B cell (primary cell): ENCODE results near the gene DUSP16. TPM values are rescaled to one million over a fixed set of nuclear protein-coding genes. Genes with fewer than 3 reads are reported as not detected.

Source experiments
- ATAC-seq: fragments of 200-7000 bp; cut with Tn5 transposase; one replicate; pipeline ENCODE4 v1.10.0; 2021; ENCODE audit warnings: low read depth, mild to moderate bottlenecking, moderate number of reproducible peaks, moderate library complexity
- CTCF ChIA-PET: fragments of 350-600 bp; sonication (Branson Sonifier 250); formaldehyde crosslinking; loops from one replicate; lab custom pipeline; 2021; ENCODE audit warnings: antibody characterized with exemption, inconsistent platforms; lab: Charles Lee
- POLR2A ChIA-PET: fragments of 350-600 bp; sonication (Branson Sonifier 250); formaldehyde crosslinking; loops from one replicate; lab custom pipeline; 2021; ENCODE audit warnings: antibody characterized with exemption; lab: Charles Lee
- DNase-seq: peaks from one replicate; pipeline ENCODE4 v3.0.0; 2013
- H2AFZ ChIP-seq: 2 replicates; pipeline ENCODE4 v1.6.1; 2012; ENCODE audit warnings: mild to moderate bottlenecking, low read depth, low read length; ENCODE audit not compliant: insufficient read depth, poor library complexity, severe bottlenecking
- H3K27ac ChIP-seq, 2 donors: 1 replicate in 1 of 2; 2 replicates in 1 of 2; pipeline ENCODE4 v1.5.1; 2012 to 2013; ENCODE audit warnings: low read length in 2 of 2, mild to moderate bottlenecking in 2 of 2, moderate library complexity in 1 of 2
- H3K27me3 ChIP-seq, 4 experiments: fragments of 200-600 bp in 1 of 4; sonication (generic) in 1 of 4; replicated peaks in 1 of 4; 1 replicate in 2 of 4; 2 replicates in 2 of 4; pipeline versions ENCODE4 v1.6.1 to v1.7.0; 2013 to 2016; ENCODE audit warnings: low read length in 3 of 4, mild to moderate bottlenecking in 2 of 4, mixed read lengths in 1 of 4, moderate library complexity in 1 of 4; ENCODE audit not compliant: insufficient read depth in 4 of 4, control insufficient read depth in 3 of 4; ENCODE audit errors: control extremely low read depth in 1 of 4
- H3K36me3 ChIP-seq, 2 experiments: replicated peaks in 1 of 2; 1 replicate in 1 of 2; 2 replicates in 1 of 2; pipeline versions ENCODE4 v1.6.1 to v1.7.1; 2013; ENCODE audit warnings: low read length in 1 of 2; ENCODE audit not compliant: insufficient read depth in 2 of 2, control insufficient read depth in 1 of 2; ENCODE audit errors: control extremely low read depth in 1 of 2, extremely low read depth in 1 of 2
- H3K4me1 ChIP-seq, 2 donors: fragments of 200-600 bp in 1 of 2; sonication (generic) in 1 of 2; 1 replicate in 1 of 2; 2 replicates in 1 of 2; pipeline versions ENCODE4 v1.5.1 to v1.6.1; 2013 to 2017; ENCODE audit warnings: low read length in 2 of 2; ENCODE audit not compliant: control insufficient read depth in 2 of 2, insufficient read depth in 2 of 2
- H3K4me2 ChIP-seq: replicated peaks from 2 replicates; pipeline ENCODE3; 2012; ENCODE audit warnings: mild to moderate bottlenecking, low read depth, low read length; ENCODE audit not compliant: poor library complexity, severe bottlenecking
- H3K4me3 ChIP-seq, 5 experiments: fragments of 200-600 bp in 1 of 5; sonication (generic) in 1 of 5; 1 replicate in 3 of 5; 2 replicates in 2 of 5; pipeline versions ENCODE4 v1.5.1 to v1.7.0; 2011 to 2016; ENCODE audit warnings: low read length in 4 of 5, mild to moderate bottlenecking in 4 of 5, low read depth in 2 of 5, control low read depth in 1 of 5, moderate library complexity in 1 of 5; ENCODE audit not compliant: insufficient read depth in 1 of 5; ENCODE audit errors: control extremely low read depth in 1 of 5, extremely low read depth in 1 of 5
- H3K79me2 ChIP-seq: fragments of 200-600 bp; sonication (generic); one replicate; pipeline ENCODE4 v1.6.0; 2016; ENCODE audit warnings: low read length; ENCODE audit not compliant: control insufficient read depth, insufficient read depth
- H3K9ac ChIP-seq: fragments of 200-600 bp; sonication (generic); 2 replicates; pipeline ENCODE4 v1.6.1; 2017; ENCODE audit warnings: mild to moderate bottlenecking, low read length, moderate library complexity
- H3K9me3 ChIP-seq, 3 donors: one replicate each; pipeline versions ENCODE4 v1.6.1 to v1.7.1; 2013; ENCODE audit warnings: low read length in 2 of 3; ENCODE audit not compliant: control insufficient read depth in 2 of 3, insufficient read depth in 1 of 3; ENCODE audit errors: control extremely low read depth in 1 of 3
- H4K20me1 ChIP-seq: 2 replicates; pipeline ENCODE4 v1.6.0; 2012; ENCODE audit warnings: mild to moderate bottlenecking, low read length; ENCODE audit not compliant: insufficient read depth, control insufficient read depth, poor library complexity, severe bottlenecking
- H3K27ac Mint-ChIP-seq: one replicate; pipeline ENCODE4 v1.8.0; 2021; ENCODE audit warnings: mixed read lengths
- H3K27me3 Mint-ChIP-seq: one replicate; pipeline ENCODE4 v1.8.0; 2021; ENCODE audit warnings: mixed read lengths
- H3K4me1 Mint-ChIP-seq: one replicate; pipeline ENCODE4 v1.8.0; 2021; ENCODE audit warnings: mixed read lengths
- H3K4me3 Mint-ChIP-seq: one replicate; pipeline ENCODE4 v1.8.0; 2021; ENCODE audit warnings: mixed read lengths
- H3K9me3 Mint-ChIP-seq: one replicate; pipeline ENCODE4 v1.8.0; 2022; ENCODE audit warnings: mixed read lengths; ENCODE audit not compliant: insufficient read depth
- CTCF ChIP-seq: fragments of 200-600 bp; IDR thresholded peaks from one replicate; pipeline ENCODE4 v1.8.0; 2022; ENCODE audit warnings: antibody characterized with exemption, mild to moderate bottlenecking
- EZH2 ChIP-seq: IDR thresholded peaks from 2 replicates; pipeline ENCODE4 v1.6.1; 2012; ENCODE audit warnings: borderline replicate concordance, low read depth, mild to moderate bottlenecking, moderate library complexity, low read length; ENCODE audit not compliant: insufficient read depth, poor library complexity, severe bottlenecking
- WGBS: methylation state at CpG from one replicate; pipeline ENCODE4 v1.1.5; 2013; ENCODE audit warnings: missing lambda C conversion rate; ENCODE audit not compliant: insufficient coverage; 5-methylcytosine and 5-hydroxymethylcytosine counted together
- intact Hi-C: fragments of 100-400 bp; cut with micrococcal nuclease; formaldehyde crosslinking; loops from one replicate; pipeline ENCODE4 v1.10.0; 2022
- polyA plus RNA-seq: library from polyadenylated mRNA; depleted of rRNA; stranded (reverse); fragments of >200 nt; gene quantifications from 2 replicates; pipeline ENCODE4 v1.2.3, GENCODE V29; 2012
- total RNA-seq, 2 donors: library from RNA; stranded (reverse); fragments of 120-200 nt in 1 of 2; gene quantifications; 1 replicate in 1 of 2; 2 replicates in 1 of 2; pipeline versions ENCODE4 v1.2.3 to v1.2.4, GENCODE V29; 2013 to 2022

Gene DUSP16
- total and polyA plus RNA-seq, 2 donors (not counting 1 experiment from before 2014, with no cell fraction given), result 0.37 to 5.6 TPM

GRCh38 chr12:12564911-12565310 lies 2.2 kb upstream of the DUSP16 start:
- no peak overlapping the region for H2AFZ ChIP-seq
- peak overlapping the region; percentile 64 for H3K27ac Mint-ChIP-seq
- H3K9me3 Mint-ChIP-seq, result peaks cover 2% of the 10 kb centered on the region
- H3K4me1 ChIP-seq, result peaks cover 17 to 18% of the 10 kb centered on the region in 2 donors
- no peaks in the 10 kb centered on the region for H3K36me3 ChIP-seq
- DNase-seq, result no peak
- no peak for ATAC-seq
- H3K4me3 Mint-ChIP-seq, result no peak overlapping the region
- ChIA-PET POLR2A (no interaction called here), CTCF (interaction anchor here (0.7 to 2.7 kb wide), 13 partner anchors 8 to 231 kb away, joined by 3 to 29 read pairs (median 6); no protein-coding TSS in a partner anchor)
- H3K4me1 Mint-ChIP-seq, result peaks cover 20% of the 10 kb centered on the region
- H4K20me1 ChIP-seq, result no peaks in the 10 kb centered on the region
- TF ChIP-seq EZH2, result no peak
- no peak for TF ChIP-seq CTCF
- 100% methylated on average over 1 of the region's 1 CpG for WGBS
- H3K27me3 ChIP-seq, result peaks cover 0 to 9% (median 3%) of the 10 kb centered on the region in 4 experiments
- intact Hi-C loops, result loop anchor here (1.0 to 5.0 kb wide), 5 partner anchors 83 to 913 kb away; no protein-coding TSS in a partner anchor
- H3K4me2 ChIP-seq, result no peak overlapping the region
- H3K27ac ChIP-seq, result no peak overlapping the region
- no peak overlapping the region for H3K9ac ChIP-seq
- H3K79me2 ChIP-seq, result no peaks in the 10 kb centered on the region
- peaks cover 0 to 3% (median 0%) of the 10 kb centered on the region in 3 donors for H3K9me3 ChIP-seq
- no peak overlapping the region for H3K4me3 ChIP-seq
- H3K27me3 Mint-ChIP-seq, result peaks cover 8% of the 10 kb centered on the region

GRCh38 chr12:12563290-12563928 lies 746 bp upstream of the DUSP16 start:
- Mint-ChIP-seq H3K27me3 (peaks cover 8% of the 10 kb centered on the region), H3K4me3 (peak overlapping the region; percentile 95), H3K4me1 (peaks cover 20% of the 10 kb centered on the region), H3K9me3 (peaks cover 2% of the 10 kb centered on the region), H3K27ac (peak overlapping the region; percentile 92)
- no peaks in the 10 kb centered on the region for H3K36me3 ChIP-seq
- H3K9me3 ChIP-seq, result peaks cover 0 to 3% (median 0%) of the 10 kb centered on the region in 3 donors
- no peak for TF ChIP-seq CTCF
- no peak for TF ChIP-seq EZH2
- H4K20me1 ChIP-seq, result no peaks in the 10 kb centered on the region
- ChIA-PET CTCF (interaction anchor here (0.7 to 2.7 kb wide), 14 partner anchors 9 to 206 kb away, joined by 3 to 29 read pairs (median 6); partner anchors contain the start of gene BORCS5), POLR2A (interaction anchor here (1.0 kb wide), 2 partner anchors 151 to 153 kb away, joined by 3 to 4 read pairs; no protein-coding TSS in a partner anchor)
- H3K27ac ChIP-seq, result peak overlapping the region; percentile 35 to 74
- H2AFZ ChIP-seq, result peak overlapping the region; percentile 73
- H3K4me2 ChIP-seq, result peak overlapping the region; percentile 91
- H3K4me1 ChIP-seq, result peaks cover 17 to 18% of the 10 kb centered on the region in 2 donors
- ATAC-seq, result no peak
- peaks cover 0 to 9% (median 3%) of the 10 kb centered on the region in 4 experiments for H3K27me3 ChIP-seq
- peak overlapping the region; percentile 55 to 78 (median 72) for H3K4me3 ChIP-seq
- peak overlapping the region; percentile 73 for H3K9ac ChIP-seq
- 73% methylated on average over 2 of the region's 11 CpGs for WGBS
- no peak for DNase-seq
- intact Hi-C loops, result loop anchor here (1.0 to 5.0 kb wide), 6 partner anchors 81 to 911 kb away; no protein-coding TSS in a partner anchor
- no peaks in the 10 kb centered on the region for H3K79me2 ChIP-seq
